Measurements from ENCODE around the gene SPATA16. TPM values are rescaled to one million over a fixed set of nuclear protein-coding genes. Genes with fewer than 3 reads are reported as not detected.

SPATA16 gene
- total and polyA plus RNA-seq, 2 experiments from 2014 or later, result not detected

- H3K27me3 Mint-ChIP-seq (ENCODE audit: insufficient read depth, low read depth, poor library complexity), result peaks cover 2% of the 10 kb centered on the region
- H3K4me1 Mint-ChIP-seq, result peaks cover 33% of the 10 kb centered on the region
- Histone ChIP-seq H3K79me2 (replicated peaks; ENCODE audit: insufficient read depth) (no peaks in the 10 kb centered on the region), H3K27me3 (ENCODE audit: insufficient read depth) (no peaks in the 10 kb centered on the region), H3K4me2 (peak overlapping the region; percentile 49), H4K20me1 (replicated peaks; ENCODE audit: insufficient read depth) (no peaks in the 10 kb centered on the region), H3K4me3 (no peak overlapping the region), H3K9me2 (ENCODE audit: insufficient read depth) (peaks cover 6% of the 10 kb centered on the region; the same call in 1 of the 2 replicates), H2AFZ (no peak overlapping the region), H3K27ac (ENCODE audit: low read depth) (no peak overlapping the region), H3F3A (replicated peaks; ENCODE audit: low read depth) (no peaks in the 10 kb centered on the region), H3K36me3 (ENCODE audit: insufficient read depth) (0 out of 2 replicates have a peak, but pooled peaks cover 3% of the 10 kb centered on the region), H3K4me1 (ENCODE audit: insufficient read depth) (peaks cover 31% of the 10 kb centered on the region)
- H3K9me3 Mint-ChIP-seq, result peaks cover 13% of the 10 kb centered on the region
- TF ChIP-seq POLR2AphosphoS5 (IDR thresholded peaks at IDR 0.05; ENCODE audit: low read depth) (no peak), EZH2phosphoT487 (IDR thresholded peaks at IDR 0.05; ENCODE audit: unreplicated experiment) (no peak), ZNF462 (CRISPR knock-in tag; IDR thresholded peaks at IDR 0.05) (no peak), NANOG (IDR thresholded peaks at IDR 0.05; ENCODE audit: borderline replicate concordance) (no peak), CTCF (conservative IDR thresholded peaks at IDR 0.05; ENCODE audit: low read depth in 2 of 2) (no peak), ETS1 (IDR thresholded peaks at IDR 0.05) (no peak), ZNF114 (CRISPR knock-in tag; IDR thresholded peaks at IDR 0.05) (no peak), JUNB (IDR thresholded peaks at IDR 0.05; ENCODE audit: unreplicated experiment) (no peak), ZNF331 (CRISPR knock-in tag; IDR thresholded peaks at IDR 0.05; ENCODE audit: low read depth) (no peak), CREB1 (CRISPR knock-in tag; IDR thresholded peaks at IDR 0.05; ENCODE audit: low read depth) (no peak), EZH2 (IDR thresholded peaks at IDR 0.05; ENCODE audit: low read depth, unreplicated experiment) (no peak), STAT1 (IDR thresholded peaks at IDR 0.05; ENCODE audit: unreplicated experiment) (no peak), REST (IDR thresholded peaks at IDR 0.05; ENCODE audit: unreplicated experiment) (no peak)
- no peak overlapping the region for H3K27ac Mint-ChIP-seq
- no peak overlapping the region for H3K4me3 Mint-ChIP-seq
- ATAC-seq (no peak), DNase-seq (ENCODE audit: low spot score) (no peak)
- peaks cover 12% of the 10 kb centered on the region for H3K36me3 Mint-ChIP-seq (ENCODE audit: low read depth)
Measured at GRCh38 chr3:172875039-172875438, 266.0 kb downstream of the SPATA16 start.
